Astrocyte (in vitro differentiated cells and primary cell): Measurements from ENCODE around the gene DNAJC10.

Experiments
- EZH2 ChIP-seq: IDR thresholded peaks from 2 replicates; pipeline ENCODE4 v1.6.1; 2012; ENCODE audit warnings: mild to moderate bottlenecking, low read length, inconsistent platforms; ENCODE audit not compliant: insufficient read depth
- TF ChIP-seq, protein P1 (sequence below): IDR thresholded peaks from 2 replicates; pipeline ENCODE4 v1.5.1; 2011; ENCODE audit warnings: low read depth, mild to moderate bottlenecking, inconsistent platforms, low read length, moderate library complexity; ENCODE audit not compliant: insufficient read depth

DNA sequence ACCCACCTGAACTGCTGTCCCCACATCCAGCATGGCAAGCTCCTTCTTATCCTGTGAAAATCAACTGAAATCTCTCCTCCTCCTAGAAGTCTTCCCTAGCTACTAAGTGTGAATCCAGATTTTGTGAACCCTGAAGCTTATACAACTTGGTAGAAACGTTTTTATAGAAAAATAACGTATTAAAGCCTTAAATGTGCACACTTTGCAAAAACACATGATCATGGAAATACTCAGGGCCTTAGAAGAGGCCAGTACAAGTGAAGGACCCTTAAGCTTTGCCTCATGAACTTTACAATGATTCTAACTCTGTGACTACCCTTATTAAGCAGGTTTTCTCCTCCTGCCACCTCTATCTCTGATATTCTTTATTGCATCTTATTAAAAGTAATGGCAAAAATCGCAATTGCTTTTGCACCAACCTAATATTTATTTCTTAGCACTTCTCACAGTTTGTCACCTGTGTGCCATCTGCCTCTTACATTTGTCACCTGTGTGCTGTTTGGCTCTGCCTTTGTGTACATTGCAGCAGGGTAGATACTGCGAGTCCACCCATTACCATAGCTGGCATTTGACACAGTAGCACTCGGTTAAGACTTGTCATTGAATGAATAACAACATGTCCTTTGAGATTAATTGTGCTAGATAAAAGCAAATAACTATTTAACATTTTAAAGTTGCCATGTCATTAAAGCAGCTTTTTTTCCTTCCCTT lies 108.2 kb downstream of the DNAJC10 start:
- TF ChIP-seq, protein P1, sequence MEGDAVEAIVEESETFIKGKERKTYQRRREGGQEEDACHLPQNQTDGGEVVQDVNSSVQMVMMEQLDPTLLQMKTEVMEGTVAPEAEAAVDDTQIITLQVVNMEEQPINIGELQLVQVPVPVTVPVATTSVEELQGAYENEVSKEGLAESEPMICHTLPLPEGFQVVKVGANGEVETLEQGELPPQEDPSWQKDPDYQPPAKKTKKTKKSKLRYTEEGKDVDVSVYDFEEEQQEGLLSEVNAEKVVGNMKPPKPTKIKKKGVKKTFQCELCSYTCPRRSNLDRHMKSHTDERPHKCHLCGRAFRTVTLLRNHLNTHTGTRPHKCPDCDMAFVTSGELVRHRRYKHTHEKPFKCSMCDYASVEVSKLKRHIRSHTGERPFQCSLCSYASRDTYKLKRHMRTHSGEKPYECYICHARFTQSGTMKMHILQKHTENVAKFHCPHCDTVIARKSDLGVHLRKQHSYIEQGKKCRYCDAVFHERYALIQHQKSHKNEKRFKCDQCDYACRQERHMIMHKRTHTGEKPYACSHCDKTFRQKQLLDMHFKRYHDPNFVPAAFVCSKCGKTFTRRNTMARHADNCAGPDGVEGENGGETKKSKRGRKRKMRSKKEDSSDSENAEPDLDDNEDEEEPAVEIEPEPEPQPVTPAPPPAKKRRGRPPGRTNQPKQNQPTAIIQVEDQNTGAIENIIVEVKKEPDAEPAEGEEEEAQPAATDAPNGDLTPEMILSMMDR: no peak
- TF ChIP-seq EZH2: no peak
